Measurements from ENCODE around the gene EEF2K. TPM values are rescaled to one million over a fixed set of nuclear protein-coding genes. Genes with fewer than 3 reads are reported as not detected.
A peak's percentile ranks its signal among the peaks of the same experiment; 100 is the strongest.

The EEF2K gene
- total RNA-seq, 1 donor, result 26.3 TPM

- no peak for DNase-seq (ENCODE audit: low read depth)
- TF ChIP-seq CTCF (IDR thresholded peaks at IDR 0.05; ENCODE audit: insufficient read depth, low read depth, low read length), result no peak
- no peak overlapping the region for H3K4me3 ChIP-seq (ENCODE audit: low read depth, low read length)
Measured at GRCh38 chr16:22315979-22316378, 109.9 kb downstream of the EEF2K start.

- TF ChIP-seq CTCF (IDR thresholded peaks at IDR 0.05; ENCODE audit: insufficient read depth, low read depth, low read length), result no peak
- no peak for DNase-seq (ENCODE audit: low read depth)
- H3K4me3 ChIP-seq (ENCODE audit: low read depth, low read length), result no peak overlapping the region
Measured at GRCh38 chr16:22316411-22316811, 110.3 kb downstream of the EEF2K start.

- no peak for TF ChIP-seq CTCF (IDR thresholded peaks at IDR 0.05; ENCODE audit: insufficient read depth, low read depth, low read length)
- DNase-seq (ENCODE audit: low read depth), result no peak
- H3K4me3 ChIP-seq (ENCODE audit: low read depth, low read length), result no peak overlapping the region
Measured at GRCh38 chr16:22317001-22317530, 111.0 kb downstream of the EEF2K start.

GRCh38 chr16:22317625-22318024 lies 111.5 kb downstream of the EEF2K start:
- no peak for TF ChIP-seq CTCF (IDR thresholded peaks at IDR 0.05; ENCODE audit: insufficient read depth, low read depth, low read length)
- no peak overlapping the region for H3K4me3 ChIP-seq (ENCODE audit: low read depth, low read length)
- no peak for DNase-seq (ENCODE audit: low read depth)

- DNase-seq (ENCODE audit: low read depth), result peak; percentile 27
- peak; percentile 60 for TF ChIP-seq CTCF (IDR thresholded peaks at IDR 0.05; ENCODE audit: insufficient read depth, low read depth, low read length)
- no peak overlapping the region for H3K4me3 ChIP-seq (ENCODE audit: low read depth, low read length)
Measured at GRCh38 chr16:22318690-22319358, 112.7 kb downstream of the EEF2K start.

GRCh38 chr16:22320572-22321339 lies 114.7 kb downstream of the EEF2K start:
- no peak for DNase-seq (ENCODE audit: low read depth)
- no peak overlapping the region for H3K4me3 ChIP-seq (ENCODE audit: low read depth, low read length)
- no peak for TF ChIP-seq CTCF (IDR thresholded peaks at IDR 0.05; ENCODE audit: insufficient read depth, low read depth, low read length)
